ENCODE data around the gene CDH4. TPM values are rescaled to one million over a fixed set of nuclear protein-coding genes. Genes with fewer than 3 reads are reported as not detected.

CDH4 gene
- total and polyA plus RNA-seq, 2 of the 8 experiments (the other 6 are each of a cell fraction or from before 2014, with no cell fraction given): 4.3 to 7.9 TPM

- TF ChIP-seq, protein P1, sequence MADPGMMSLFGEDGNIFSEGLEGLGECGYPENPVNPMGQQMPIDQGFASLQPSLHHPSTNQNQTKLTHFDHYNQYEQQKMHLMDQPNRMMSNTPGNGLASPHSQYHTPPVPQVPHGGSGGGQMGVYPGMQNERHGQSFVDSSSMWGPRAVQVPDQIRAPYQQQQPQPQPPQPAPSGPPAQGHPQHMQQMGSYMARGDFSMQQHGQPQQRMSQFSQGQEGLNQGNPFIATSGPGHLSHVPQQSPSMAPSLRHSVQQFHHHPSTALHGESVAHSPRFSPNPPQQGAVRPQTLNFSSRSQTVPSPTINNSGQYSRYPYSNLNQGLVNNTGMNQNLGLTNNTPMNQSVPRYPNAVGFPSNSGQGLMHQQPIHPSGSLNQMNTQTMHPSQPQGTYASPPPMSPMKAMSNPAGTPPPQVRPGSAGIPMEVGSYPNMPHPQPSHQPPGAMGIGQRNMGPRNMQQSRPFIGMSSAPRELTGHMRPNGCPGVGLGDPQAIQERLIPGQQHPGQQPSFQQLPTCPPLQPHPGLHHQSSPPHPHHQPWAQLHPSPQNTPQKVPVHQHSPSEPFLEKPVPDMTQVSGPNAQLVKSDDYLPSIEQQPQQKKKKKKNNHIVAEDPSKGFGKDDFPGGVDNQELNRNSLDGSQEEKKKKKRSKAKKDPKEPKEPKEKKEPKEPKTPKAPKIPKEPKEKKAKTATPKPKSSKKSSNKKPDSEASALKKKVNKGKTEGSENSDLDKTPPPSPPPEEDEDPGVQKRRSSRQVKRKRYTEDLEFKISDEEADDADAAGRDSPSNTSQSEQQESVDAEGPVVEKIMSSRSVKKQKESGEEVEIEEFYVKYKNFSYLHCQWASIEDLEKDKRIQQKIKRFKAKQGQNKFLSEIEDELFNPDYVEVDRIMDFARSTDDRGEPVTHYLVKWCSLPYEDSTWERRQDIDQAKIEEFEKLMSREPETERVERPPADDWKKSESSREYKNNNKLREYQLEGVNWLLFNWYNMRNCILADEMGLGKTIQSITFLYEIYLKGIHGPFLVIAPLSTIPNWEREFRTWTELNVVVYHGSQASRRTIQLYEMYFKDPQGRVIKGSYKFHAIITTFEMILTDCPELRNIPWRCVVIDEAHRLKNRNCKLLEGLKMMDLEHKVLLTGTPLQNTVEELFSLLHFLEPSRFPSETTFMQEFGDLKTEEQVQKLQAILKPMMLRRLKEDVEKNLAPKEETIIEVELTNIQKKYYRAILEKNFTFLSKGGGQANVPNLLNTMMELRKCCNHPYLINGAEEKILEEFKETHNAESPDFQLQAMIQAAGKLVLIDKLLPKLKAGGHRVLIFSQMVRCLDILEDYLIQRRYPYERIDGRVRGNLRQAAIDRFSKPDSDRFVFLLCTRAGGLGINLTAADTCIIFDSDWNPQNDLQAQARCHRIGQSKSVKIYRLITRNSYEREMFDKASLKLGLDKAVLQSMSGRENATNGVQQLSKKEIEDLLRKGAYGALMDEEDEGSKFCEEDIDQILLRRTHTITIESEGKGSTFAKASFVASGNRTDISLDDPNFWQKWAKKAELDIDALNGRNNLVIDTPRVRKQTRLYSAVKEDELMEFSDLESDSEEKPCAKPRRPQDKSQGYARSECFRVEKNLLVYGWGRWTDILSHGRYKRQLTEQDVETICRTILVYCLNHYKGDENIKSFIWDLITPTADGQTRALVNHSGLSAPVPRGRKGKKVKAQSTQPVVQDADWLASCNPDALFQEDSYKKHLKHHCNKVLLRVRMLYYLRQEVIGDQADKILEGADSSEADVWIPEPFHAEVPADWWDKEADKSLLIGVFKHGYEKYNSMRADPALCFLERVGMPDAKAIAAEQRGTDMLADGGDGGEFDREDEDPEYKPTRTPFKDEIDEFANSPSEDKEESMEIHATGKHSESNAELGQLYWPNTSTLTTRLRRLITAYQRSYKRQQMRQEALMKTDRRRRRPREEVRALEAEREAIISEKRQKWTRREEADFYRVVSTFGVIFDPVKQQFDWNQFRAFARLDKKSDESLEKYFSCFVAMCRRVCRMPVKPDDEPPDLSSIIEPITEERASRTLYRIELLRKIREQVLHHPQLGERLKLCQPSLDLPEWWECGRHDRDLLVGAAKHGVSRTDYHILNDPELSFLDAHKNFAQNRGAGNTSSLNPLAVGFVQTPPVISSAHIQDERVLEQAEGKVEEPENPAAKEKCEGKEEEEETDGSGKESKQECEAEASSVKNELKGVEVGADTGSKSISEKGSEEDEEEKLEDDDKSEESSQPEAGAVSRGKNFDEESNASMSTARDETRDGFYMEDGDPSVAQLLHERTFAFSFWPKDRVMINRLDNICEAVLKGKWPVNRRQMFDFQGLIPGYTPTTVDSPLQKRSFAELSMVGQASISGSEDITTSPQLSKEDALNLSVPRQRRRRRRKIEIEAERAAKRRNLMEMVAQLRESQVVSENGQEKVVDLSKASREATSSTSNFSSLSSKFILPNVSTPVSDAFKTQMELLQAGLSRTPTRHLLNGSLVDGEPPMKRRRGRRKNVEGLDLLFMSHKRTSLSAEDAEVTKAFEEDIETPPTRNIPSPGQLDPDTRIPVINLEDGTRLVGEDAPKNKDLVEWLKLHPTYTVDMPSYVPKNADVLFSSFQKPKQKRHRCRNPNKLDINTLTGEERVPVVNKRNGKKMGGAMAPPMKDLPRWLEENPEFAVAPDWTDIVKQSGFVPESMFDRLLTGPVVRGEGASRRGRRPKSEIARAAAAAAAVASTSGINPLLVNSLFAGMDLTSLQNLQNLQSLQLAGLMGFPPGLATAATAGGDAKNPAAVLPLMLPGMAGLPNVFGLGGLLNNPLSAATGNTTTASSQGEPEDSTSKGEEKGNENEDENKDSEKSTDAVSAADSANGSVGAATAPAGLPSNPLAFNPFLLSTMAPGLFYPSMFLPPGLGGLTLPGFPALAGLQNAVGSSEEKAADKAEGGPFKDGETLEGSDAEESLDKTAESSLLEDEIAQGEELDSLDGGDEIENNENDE (IDR thresholded peaks at IDR 0.05; ENCODE audit: insufficient replicate concordance, low read length): no peak
- TF ChIP-seq GABPA (IDR thresholded peaks at IDR 0.05; ENCODE audit: borderline replicate concordance, insufficient read depth, low read length): no peak
- TF ChIP-seq SIX5 (IDR thresholded peaks at IDR 0.05; ENCODE audit: low read depth, low read length): no peak
- no peak for TF ChIP-seq BRCA1 (IDR thresholded peaks at IDR 0.05; ENCODE audit: low read depth, low read length)
These were observed 347.5 kb downstream of the CDH4 start (continued) for GRCh38 chr20:61599541-61599992.

Measured in H1 (cell line).